Measurements from ENCODE around the gene ADGRF1.

- TF ChIP-seq EZH2 (IDR thresholded peaks at IDR 0.05; ENCODE audit: borderline replicate concordance, low read depth, low read length, severe bottlenecking) (no peak), CTCF (IDR thresholded peaks at IDR 0.05; ENCODE audit: extremely low read depth in 1 of 2, insufficient read depth in 1 of 2, low read depth in 1 of 2, low read length in 2 of 2) (no peak), JUN (IDR thresholded peaks at IDR 0.05; ENCODE audit: borderline replicate concordance, insufficient read depth, insufficient read length, low read depth) (no peak), MAX (IDR thresholded peaks at IDR 0.05; ENCODE audit: insufficient read depth, insufficient read length) (no peak)
These were observed 80.9 kb downstream of the ADGRF1 start for GRCh38 chr6:46961232-46961631.
